ENCODE data around the gene SARS1. TPM values are rescaled to one million over a fixed set of nuclear protein-coding genes. Genes with fewer than 3 reads are reported as not detected.

SARS1 gene
- total RNA-seq, 1 donor from 2014 or later, result 118 TPM

DNA sequence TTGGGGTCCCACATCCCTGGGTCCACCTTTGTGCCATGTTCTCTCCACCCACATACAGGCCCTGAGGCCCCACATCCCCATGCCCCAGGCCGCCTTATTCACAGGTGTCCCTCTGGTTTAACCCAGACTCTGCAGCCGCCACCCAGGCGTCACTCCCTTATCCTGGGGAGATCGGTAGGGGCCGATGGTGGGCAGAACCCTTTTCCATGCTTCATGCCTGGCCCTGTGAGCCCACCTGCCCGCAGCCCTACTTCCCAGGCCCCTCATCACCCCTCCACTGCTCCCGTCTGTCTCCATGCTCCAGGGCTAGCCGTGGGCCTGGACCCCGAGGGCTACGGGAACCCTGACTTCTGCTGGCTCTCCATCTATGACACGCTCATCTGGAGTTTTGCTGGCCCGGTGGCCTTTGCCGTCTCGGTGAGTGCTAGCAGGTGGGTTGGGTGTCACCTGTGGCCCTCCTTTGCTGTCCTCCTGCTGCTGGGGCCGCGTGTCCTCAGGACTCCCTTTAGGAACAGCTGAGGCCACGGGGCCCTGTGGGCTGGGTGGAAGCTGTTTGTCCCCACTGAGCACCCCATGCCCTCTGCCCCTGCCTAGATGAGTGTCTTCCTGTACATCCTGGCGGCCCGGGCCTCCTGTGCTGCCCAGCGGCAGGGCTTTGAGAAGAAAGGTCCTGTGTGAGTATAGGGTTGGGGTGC is 57.1 kb downstream of the SARS1 start:
- H3K9me3 ChIP-seq (ENCODE audit: low read depth), result no peaks in the 10 kb centered on the region
- no peak overlapping the region for H2AFZ ChIP-seq (replicated peaks)
- no peaks in the 10 kb centered on the region for H3K36me3 ChIP-seq
- H3K9ac ChIP-seq, result no peak overlapping the region
- no peak for TF ChIP-seq EZH2phosphoT487 (IDR thresholded peaks at IDR 0.05)
- H3K27me3 ChIP-seq, result no peaks in the 10 kb centered on the region
- no peaks in the 10 kb centered on the region for H3K79me2 ChIP-seq (ENCODE audit: low read depth)
- Mint-ChIP-seq H3K9me3 (no peaks in the 10 kb centered on the region), H3K27ac (no peak overlapping the region), H3K4me1 (peaks cover 15% of the 10 kb centered on the region), H3K27me3 (ENCODE audit: insufficient read depth, low read depth) (peaks cover 10% of the 10 kb centered on the region), H3K4me3 (no peak overlapping the region), H3K36me3 (peaks cover 29% of the 10 kb centered on the region)
- H3K27ac ChIP-seq, result no peak overlapping the region
- DNase-seq (ENCODE audit: low spot score), result no peak
- no peaks in the 10 kb centered on the region for H4K20me1 ChIP-seq (ENCODE audit: low read depth)
- H3K4me1 ChIP-seq, result no peaks in the 10 kb centered on the region
- H3K4me2 ChIP-seq, result no peak overlapping the region
- H3K4me3 ChIP-seq, result no peak overlapping the region
- no peaks in the 10 kb centered on the region for H3F3A ChIP-seq (ENCODE audit: low read depth)

DNA sequence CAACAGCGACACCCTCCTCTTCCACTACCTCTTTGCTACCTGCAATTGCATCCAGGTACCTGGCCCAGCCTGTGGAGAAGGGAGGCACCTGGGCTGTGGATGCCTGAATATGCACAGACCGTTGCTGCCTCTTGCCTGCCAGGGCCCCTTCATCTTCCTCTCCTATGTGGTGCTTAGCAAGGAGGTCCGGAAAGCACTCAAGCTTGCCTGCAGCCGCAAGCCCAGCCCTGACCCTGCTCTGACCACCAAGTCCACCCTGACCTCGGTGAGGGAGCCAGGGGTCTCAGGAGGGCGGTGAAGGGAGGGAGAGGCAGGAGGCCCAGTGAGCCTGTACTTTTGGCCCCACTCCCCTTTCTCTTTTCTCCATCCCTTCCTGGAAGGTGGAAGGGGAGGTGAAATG is 57.7 kb downstream of the SARS1 start:
- Histone ChIP-seq H3K9ac (no peak overlapping the region), H4K20me1 (ENCODE audit: low read depth) (no peaks in the 10 kb centered on the region), H2AFZ (replicated peaks) (no peak overlapping the region), H3K4me1 (no peaks in the 10 kb centered on the region), H3K27ac (no peak overlapping the region), H3K9me3 (ENCODE audit: low read depth) (no peaks in the 10 kb centered on the region), H3F3A (ENCODE audit: low read depth) (no peaks in the 10 kb centered on the region), H3K79me2 (ENCODE audit: low read depth) (no peaks in the 10 kb centered on the region), H3K4me2 (no peak overlapping the region), H3K27me3 (no peaks in the 10 kb centered on the region), H3K36me3 (no peaks in the 10 kb centered on the region), H3K4me3 (no peak overlapping the region)
- peaks cover 29% of the 10 kb centered on the region for H3K36me3 Mint-ChIP-seq
- H3K27me3 Mint-ChIP-seq (ENCODE audit: insufficient read depth, low read depth), result peaks cover 8% of the 10 kb centered on the region
- no peak for TF ChIP-seq EZH2 (IDR thresholded peaks at IDR 0.05)
- TF ChIP-seq EZH2phosphoT487 (IDR thresholded peaks at IDR 0.05), result no peak
- no peak for TF ChIP-seq CTCF (IDR thresholded peaks at IDR 0.05)
- H3K27ac Mint-ChIP-seq, result no peak overlapping the region
- H3K4me1 Mint-ChIP-seq, result peaks cover 18% of the 10 kb centered on the region
- no peak for DNase-seq (ENCODE audit: low spot score)
- no peaks in the 10 kb centered on the region for H3K9me3 Mint-ChIP-seq
- H3K4me3 Mint-ChIP-seq, result peak overlapping the region; percentile 52

- Histone ChIP-seq H3K4me1 (no peaks in the 10 kb centered on the region), H3F3A (ENCODE audit: low read depth) (peaks cover 7% of the 10 kb centered on the region), H3K9ac (no peak overlapping the region), H4K20me1 (ENCODE audit: low read depth) (no peaks in the 10 kb centered on the region), H3K4me2 (no peak overlapping the region), H3K36me3 (no peaks in the 10 kb centered on the region), H3K4me3 (no peak overlapping the region), H3K79me2 (ENCODE audit: low read depth) (no peaks in the 10 kb centered on the region), H2AFZ (replicated peaks) (no peak overlapping the region), H3K27me3 (no peaks in the 10 kb centered on the region), H3K27ac (no peak overlapping the region), H3K9me3 (ENCODE audit: low read depth) (no peaks in the 10 kb centered on the region)
- no peak overlapping the region for H3K4me3 Mint-ChIP-seq
- H3K27ac Mint-ChIP-seq, result no peak overlapping the region
- no peaks in the 10 kb centered on the region for H3K9me3 Mint-ChIP-seq
- H3K27me3 Mint-ChIP-seq (ENCODE audit: insufficient read depth, low read depth), result peaks cover 8% of the 10 kb centered on the region
- peaks cover 21% of the 10 kb centered on the region for H3K4me1 Mint-ChIP-seq
- DNase-seq (ENCODE audit: low spot score), result no peak
- H3K36me3 Mint-ChIP-seq, result peaks cover 25% of the 10 kb centered on the region
- TF ChIP-seq CTCF (IDR thresholded peaks at IDR 0.05), result no peak
- no peak for TF ChIP-seq EZH2phosphoT487 (IDR thresholded peaks at IDR 0.05)
- TF ChIP-seq EZH2 (IDR thresholded peaks at IDR 0.05), result no peak
These were observed 58.5 kb downstream of the SARS1 start for GRCh38 chr1:109272021-109272799.

All from neural progenitor cell (in vitro differentiated cells).